Aorta (tissue), 5 donors: Measurements from ENCODE around the gene CNP. TPM values are rescaled to one million over a fixed set of nuclear protein-coding genes. Genes with fewer than 3 reads are reported as not detected.

Experiments used
- ATAC-seq: fragments of 200-7000 bp; cut with Tn5 transposase; one replicate; pipeline ENCODE4 v1.9.1; 2022; ENCODE audit warnings: moderate library complexity; ENCODE audit not compliant: low FRiP score
- DNase-seq, 2 donors: peaks; one replicate each; pipeline ENCODE4 v3.0.0-alpha.2; 2020
- H3K27ac ChIP-seq, 2 donors: one replicate each; pipeline ENCODE4 v1.5.1; 2013; ENCODE audit warnings: low read length in 2 of 2, mild to moderate bottlenecking in 2 of 2, moderate library complexity in 2 of 2, control low read depth in 1 of 2, inconsistent platforms in 1 of 2, low read depth in 1 of 2
- H3K27me3 ChIP-seq, 2 donors: one replicate each; pipeline ENCODE4 v1.6.1; 2013; ENCODE audit warnings: control low read depth in 1 of 2, low read length in 1 of 2, mild to moderate bottlenecking in 1 of 2, moderate library complexity in 1 of 2; ENCODE audit not compliant: insufficient read depth in 2 of 2, control insufficient read depth in 1 of 2
- H3K36me3 ChIP-seq, 2 donors: one replicate each; pipeline ENCODE4 v1.6.1; 2013; ENCODE audit warnings: control low read depth in 1 of 2, low read length in 1 of 2, mild to moderate bottlenecking in 1 of 2; ENCODE audit not compliant: insufficient read depth in 2 of 2, control insufficient read depth in 1 of 2
- H3K4me1 ChIP-seq, 2 donors: one replicate each; pipeline ENCODE4 v1.6.1; 2013; ENCODE audit warnings: low read length in 2 of 2, control low read depth in 1 of 2, mild to moderate bottlenecking in 1 of 2, moderate library complexity in 1 of 2; ENCODE audit not compliant: insufficient read depth in 2 of 2, control insufficient read depth in 1 of 2
- H3K4me3 ChIP-seq, 2 donors: one replicate each; pipeline ENCODE4 v1.5.1; 2013; ENCODE audit warnings: low read length in 2 of 2, control low read depth in 1 of 2, mild to moderate bottlenecking in 1 of 2
- H3K9me3 ChIP-seq: one replicate; pipeline ENCODE4 v1.6.1; 2013; ENCODE audit warnings: mild to moderate bottlenecking, low read length; ENCODE audit not compliant: control insufficient read depth
- WGBS, 2 donors: extraction: QIAGEN DNeasy Blood & Tissue Kit; methylation state at CpG; one replicate each; pipeline ENCODE4 v1.1.7; 2013; 5-methylcytosine and 5-hydroxymethylcytosine counted together
- intact Hi-C, 2 donors: fragments of 100-400 bp; cut with DNase I; formaldehyde crosslinking; loops; one replicate each; pipeline versions ENCODE4 v1.14.2 to v1.15.0; 2022
- polyA plus RNA-seq, 2 donors: library from polyadenylated mRNA; stranded (reverse); fragments of 200-250 nt; gene quantifications; one replicate each; pipeline ENCODE4 v1.2.3, GENCODE V29; 2013
- total RNA-seq, 2 donors: library from RNA; stranded (reverse); fragmentation: NEBNext Ultra II Directional; extraction: Animal tissue kit (Norgen Biotek cat#: 25700); gene quantifications; one replicate each; pipeline ENCODE4 v1.2.1, GENCODE V29; 2021
- donor health status: healthy with polysubstance abuse.
- donor health status: Bipolar disorder and iron deficiency.
- donor health status: DM: no; HTN: no; CAD: no.
- donor health status: DM: no; HTN: no; CAD: no.
- donor health status: DM: yes; HTN: yes; CAD: no.

The CNP gene
- total and polyA plus RNA-seq, 4 donors: 15.5 to 59.3 (median 43.3) TPM

DNA sequence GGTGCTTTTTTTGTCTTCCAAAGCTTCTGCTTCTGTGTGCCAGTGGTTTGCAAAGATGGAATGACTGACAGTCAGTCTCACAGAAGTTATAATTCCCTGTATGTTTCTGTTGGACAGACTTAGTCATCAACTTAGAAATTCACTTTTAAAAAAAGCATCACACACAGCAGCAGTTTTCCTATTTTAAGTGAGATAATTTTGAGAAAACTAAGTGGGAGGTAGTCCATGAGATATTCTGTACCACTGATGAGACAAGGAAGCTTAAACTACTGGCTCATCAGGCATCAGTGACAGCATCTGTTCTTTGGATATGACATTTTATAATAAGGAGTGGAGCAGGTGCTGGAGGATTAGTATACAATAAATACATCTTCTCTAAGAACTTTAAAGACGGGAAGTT, 20.0 kb downstream of the CNP start:
- H3K27me3 ChIP-seq: no peaks in the 10 kb centered on the region
- ATAC-seq (no peak), DNase-seq (no peak)
- peaks cover 14% of the 10 kb centered on the region in 2 donors for H3K36me3 ChIP-seq
- 87 to 93% methylated on average over 1 of the region's 1 CpG for WGBS, 2 donors
- no peak overlapping the region for H3K27ac ChIP-seq
- H3K9me3 ChIP-seq: no peaks in the 10 kb centered on the region
- no peak overlapping the region for H3K4me3 ChIP-seq
- intact Hi-C loops: no loop called here
- no peaks in the 10 kb centered on the region for H3K4me1 ChIP-seq

DNA sequence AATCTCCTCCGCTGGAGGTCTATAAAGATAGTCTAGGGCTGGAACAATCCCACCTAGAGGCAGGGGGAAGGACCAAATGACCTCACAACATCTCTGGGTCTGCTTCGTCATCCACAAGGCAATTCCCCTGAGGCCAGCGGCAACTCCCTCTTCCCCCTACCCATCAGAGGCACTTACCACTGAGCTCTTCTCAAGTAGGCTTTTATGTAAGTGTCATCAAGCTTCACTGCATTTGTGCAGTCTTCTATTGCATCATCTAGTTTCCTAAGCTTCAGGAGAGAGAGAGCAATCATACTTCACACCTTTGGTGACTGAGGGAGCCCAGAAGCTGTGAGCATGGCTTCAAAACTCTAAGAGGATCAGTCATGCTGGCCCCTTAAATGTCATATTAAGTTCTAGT, 21.0 kb downstream of the CNP start:
- WGBS, 2 donors: 72% methylated on average over 3 of the region's 3 CpGs
- intact Hi-C loops: no loop called here
- Histone ChIP-seq H3K4me3 (no peak overlapping the region), H3K4me1 (no peaks in the 10 kb centered on the region), H3K27me3 (no peaks in the 10 kb centered on the region), H3K36me3 (peaks cover 14 to 16% of the 10 kb centered on the region in 2 donors), H3K27ac (no peak overlapping the region), H3K9me3 (no peaks in the 10 kb centered on the region)
- no peak for DNase-seq
- ATAC-seq: no peak

DNA sequence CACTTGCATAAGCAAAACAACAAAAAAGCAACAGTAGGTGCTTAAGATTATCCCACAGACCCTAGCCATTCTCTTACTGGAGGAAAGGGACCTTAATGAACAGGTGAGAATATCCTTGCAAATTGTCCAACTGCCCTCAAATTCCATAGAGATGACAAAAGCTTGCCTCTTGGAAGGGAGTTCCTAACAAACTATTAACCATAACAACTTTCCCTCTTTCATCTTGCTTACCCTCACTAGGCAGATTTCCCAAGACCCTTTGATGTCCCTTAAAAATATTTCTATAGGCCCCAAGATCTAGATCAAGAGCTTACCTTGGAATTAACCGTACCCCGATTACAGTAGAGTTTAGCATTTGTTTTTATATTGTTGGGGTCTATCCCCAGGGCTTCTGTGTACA, 21.8 kb downstream of the CNP start:
- intact Hi-C loops: no loop called here
- H3K27me3 ChIP-seq: no peaks in the 10 kb centered on the region
- no peak for ATAC-seq

DNA sequence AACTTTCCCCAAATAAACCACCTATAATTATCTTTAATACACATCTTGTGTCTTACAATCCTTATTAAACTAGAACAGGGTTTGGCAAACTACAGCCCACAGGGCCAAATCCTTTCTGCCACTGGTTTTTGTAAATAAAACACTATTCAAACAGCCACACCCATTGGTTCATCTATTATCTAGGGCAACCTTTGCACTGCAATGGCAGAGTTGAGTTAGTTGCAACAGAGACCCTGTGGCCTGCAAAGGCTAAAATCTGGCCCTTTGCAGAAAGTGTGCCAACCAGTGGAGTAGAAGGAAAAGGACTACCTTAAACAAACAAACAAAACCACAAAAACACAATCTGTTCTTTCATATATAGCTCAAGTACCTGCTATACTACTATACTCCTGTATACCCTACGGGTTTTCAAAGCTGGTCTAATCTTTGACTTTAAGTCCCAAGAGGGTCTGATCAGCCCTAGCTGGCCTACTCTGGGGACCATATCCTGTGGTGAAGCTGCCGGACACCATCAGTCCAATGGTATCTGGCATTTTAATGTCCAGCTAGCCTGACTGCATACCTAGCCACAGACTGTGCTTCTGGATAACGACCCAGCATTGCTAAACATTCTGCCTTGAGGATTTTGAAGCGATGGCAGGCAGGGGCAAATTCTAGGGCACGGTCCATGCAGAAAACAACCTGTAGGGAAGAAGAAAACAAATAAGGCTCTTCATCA, 23.3 kb downstream of the CNP start:
- 77 to 89% methylated on average over 5 of the region's 5 CpGs for WGBS, 2 donors
- ATAC-seq: no peak
- Histone ChIP-seq H3K27me3 (no peaks in the 10 kb centered on the region), H3K27ac (no peak overlapping the region), H3K36me3 (peaks cover 15 to 17% of the 10 kb centered on the region in 2 donors), H3K4me1 (no peaks in the 10 kb centered on the region), H3K9me3 (no peaks in the 10 kb centered on the region), H3K4me3 (no peak overlapping the region)
- intact Hi-C loops: no loop called here
- DNase-seq: no peak

More for the DNA sequence above, 21.8 kb downstream of the CNP start:
- H3K27ac ChIP-seq: no peak overlapping the region
- 94 to 96% methylated on average over 2 of the region's 2 CpGs for WGBS, 2 donors
- H3K4me3 ChIP-seq: no peak overlapping the region
- no peaks in the 10 kb centered on the region for H3K4me1 ChIP-seq
- no peak for DNase-seq
- H3K36me3 ChIP-seq: peaks cover 14 to 17% of the 10 kb centered on the region in 2 donors
- H3K9me3 ChIP-seq: no peaks in the 10 kb centered on the region

DNA sequence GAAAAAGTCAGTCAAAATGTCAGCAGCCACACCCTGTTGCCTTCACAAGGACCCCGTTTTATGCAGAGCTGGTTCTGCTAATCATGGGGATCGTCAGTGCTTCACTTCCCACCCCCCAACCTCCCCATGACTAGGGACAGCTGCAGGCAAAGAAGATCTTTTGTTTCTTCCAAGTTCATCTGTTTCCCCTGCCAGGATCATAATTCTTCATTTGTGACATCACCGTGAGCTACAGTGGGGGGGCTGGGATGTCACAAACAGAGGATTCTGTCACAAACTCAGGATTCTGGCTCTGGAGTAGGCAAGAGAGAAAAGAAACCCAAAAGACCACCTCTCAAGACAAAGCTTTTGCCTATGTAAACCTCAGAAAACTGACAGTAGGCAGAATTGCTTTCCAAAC, 26.0 kb downstream of the CNP start:
- Histone ChIP-seq H3K27ac (no peak overlapping the region), H3K27me3 (no peaks in the 10 kb centered on the region), H3K4me3 (no peak overlapping the region), H3K9me3 (no peaks in the 10 kb centered on the region), H3K36me3 (peaks cover 21 to 23% of the 10 kb centered on the region in 2 donors), H3K4me1 (no peaks in the 10 kb centered on the region)
- DNase-seq: no peak
- intact Hi-C loops: no loop called here
- no peak for ATAC-seq
- 67 to 73% methylated on average over 3 of the region's 3 CpGs for whole genome bisulfite sequencing, 2 donors

DNA sequence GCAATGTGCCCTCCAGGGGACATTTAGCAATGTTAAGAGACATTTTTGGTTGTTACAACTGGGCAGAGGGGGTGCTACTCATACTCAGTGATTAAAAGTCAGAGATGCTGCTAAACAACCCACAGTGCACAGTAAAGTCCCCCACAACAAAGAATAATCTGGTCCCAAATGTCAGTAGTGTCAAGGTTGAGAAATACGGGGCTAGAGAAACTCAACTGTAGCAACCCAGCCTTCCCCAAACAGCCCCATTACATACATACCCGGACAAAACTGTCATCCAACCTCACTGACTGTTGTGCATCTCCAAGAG, 30.2 kb downstream of the CNP start:
- peaks cover 9 to 16% of the 10 kb centered on the region in 2 donors for H3K36me3 ChIP-seq
- no peak overlapping the region for H3K27ac ChIP-seq
- 89 to 92% methylated on average over 2 of the region's 2 CpGs for WGBS, 2 donors

DNA sequence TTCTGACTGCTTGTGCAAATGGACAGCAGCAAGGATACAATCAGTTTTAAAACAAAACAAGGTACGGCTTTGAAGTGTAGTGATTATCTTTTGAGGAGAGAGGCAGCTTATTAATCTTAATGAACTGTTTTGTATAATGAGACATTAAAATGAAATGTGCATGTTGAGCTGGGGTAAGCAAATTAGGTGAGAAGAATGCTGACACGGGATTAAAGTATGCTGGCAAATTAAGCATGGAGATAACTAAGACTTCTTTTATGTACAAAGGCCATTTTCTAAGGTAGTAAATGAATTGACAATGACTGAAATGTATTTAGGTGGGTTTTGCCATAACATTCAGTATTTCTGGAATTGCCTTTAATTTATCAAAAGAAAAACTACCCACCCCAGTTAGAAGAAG, 31.9 kb downstream of the CNP start:
- 37 to 45% methylated on average over 2 of the region's 2 CpGs for WGBS, 2 donors
- peaks cover 13% of the 10 kb centered on the region in 2 donors for H3K36me3 ChIP-seq
- ATAC-seq (no peak), DNase-seq (no peak)
- H3K9me3 ChIP-seq: no peaks in the 10 kb centered on the region
- no peaks in the 10 kb centered on the region for H3K4me1 ChIP-seq
- H3K27me3 ChIP-seq: no peaks in the 10 kb centered on the region
- no peak overlapping the region for H3K4me3 ChIP-seq
- H3K27ac ChIP-seq: no peak overlapping the region
- intact Hi-C loops: no loop called here

More for the DNA sequence above, 30.2 kb downstream of the CNP start:
- Histone ChIP-seq H3K9me3 (no peaks in the 10 kb centered on the region), H3K27me3 (no peaks in the 10 kb centered on the region), H3K4me1 (no peaks in the 10 kb centered on the region), H3K4me3 (no peak overlapping the region)
- no peak for ATAC-seq
- DNase-seq: no peak
- intact Hi-C loops: no loop called here

DNA sequence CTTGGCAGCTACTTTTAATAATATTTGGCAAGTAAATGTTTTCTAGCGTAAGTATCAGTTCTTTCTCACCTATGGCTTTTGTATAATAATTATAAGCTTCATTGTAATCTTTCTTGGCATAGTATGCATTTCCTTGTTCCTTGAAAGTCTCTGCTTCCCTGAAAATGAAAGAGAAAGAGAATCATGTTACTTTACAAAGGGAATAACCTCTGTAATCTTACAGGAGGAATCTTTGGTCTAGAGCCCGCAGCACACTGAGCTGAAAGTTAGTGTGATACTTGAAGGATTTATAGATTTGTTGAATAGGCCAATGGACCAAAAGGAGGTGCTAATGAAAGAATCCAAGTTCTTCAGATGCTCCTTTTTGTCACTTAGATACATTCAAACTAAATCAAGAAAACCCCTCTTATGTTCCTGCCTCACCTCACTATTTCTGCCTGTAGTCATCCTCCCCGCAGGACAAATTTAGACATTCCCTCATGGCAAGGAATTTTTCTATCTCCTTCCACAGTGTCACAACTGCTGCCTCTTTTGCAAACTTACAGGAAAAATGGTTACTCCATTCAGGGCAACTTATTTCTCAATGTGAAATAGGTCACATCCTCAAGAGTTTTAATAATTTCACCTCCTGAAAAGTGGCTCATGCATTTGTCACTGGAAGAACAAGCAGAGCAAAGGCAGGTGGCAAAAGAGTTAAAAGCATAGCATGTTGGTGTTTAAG, 34.0 kb downstream of the CNP start:
- Histone ChIP-seq H3K9me3 (no peaks in the 10 kb centered on the region), H3K4me1 (no peaks in the 10 kb centered on the region), H3K27ac (no peak overlapping the region), H3K27me3 (no peaks in the 10 kb centered on the region), H3K4me3 (no peak overlapping the region), H3K36me3 (peaks cover 9 to 10% of the 10 kb centered on the region in 2 donors)
- DNase-seq (no peak), ATAC-seq (no peak)
- intact Hi-C loops: no loop called here
- 93 to 96% methylated on average over 3 of the region's 3 CpGs for WGBS, 2 donors

DNA sequence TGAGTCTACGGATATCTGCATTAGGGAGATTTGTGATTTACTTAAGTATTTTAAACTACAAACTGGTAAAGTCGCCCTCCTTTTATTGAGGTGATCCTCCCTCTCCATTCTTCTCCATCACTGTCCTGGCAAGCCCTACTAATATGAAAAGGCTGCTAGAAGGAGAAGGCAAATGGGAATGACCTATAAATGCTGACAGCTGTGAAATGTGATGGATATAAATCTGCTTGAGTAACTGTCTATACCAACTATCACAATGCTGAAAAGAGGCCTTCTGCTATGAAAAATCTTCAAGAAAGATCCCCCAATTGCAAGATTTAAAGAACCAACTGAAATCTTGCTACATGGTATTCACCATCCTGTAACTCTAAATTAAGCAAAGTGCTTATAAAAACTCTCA, 35.1 kb downstream of the CNP start:
- Histone ChIP-seq H3K9me3 (no peaks in the 10 kb centered on the region), H3K36me3 (peaks cover 5 to 6% of the 10 kb centered on the region in 2 donors), H3K4me1 (no peaks in the 10 kb centered on the region), H3K27ac (no peak overlapping the region), H3K4me3 (no peak overlapping the region), H3K27me3 (no peaks in the 10 kb centered on the region)
- intact Hi-C loops: no loop called here
- ATAC-seq (no peak), DNase-seq (no peak)
- WGBS, 2 donors: 92% methylated on average over 2 of the region's 2 CpGs
